Skeletal muscle tissue (tissue), 4 donors: ENCODE results near the gene ARID1B. TPM values are rescaled to one million over a fixed set of nuclear protein-coding genes. Genes with fewer than 3 reads are reported as not detected.

ENCODE experiments used
- H3K27ac ChIP-seq: one replicate; pipeline ENCODE4 v1.7.0; 2013; ENCODE audit warnings: mild to moderate bottlenecking, low read depth, low read length, inconsistent platforms
- H3K27me3 ChIP-seq, 3 donors: one replicate each; pipeline ENCODE4 v1.7.0; 2013; ENCODE audit warnings: low read length in 3 of 3; ENCODE audit not compliant: control insufficient read depth in 3 of 3, insufficient read depth in 3 of 3
- H3K36me3 ChIP-seq, 3 donors: one replicate each; pipeline ENCODE4 v1.7.0; 2013; ENCODE audit warnings: low read length in 3 of 3; ENCODE audit not compliant: control insufficient read depth in 3 of 3, insufficient read depth in 3 of 3
- H3K4me1 ChIP-seq, 3 donors: one replicate each; pipeline ENCODE4 v1.7.0; 2013; ENCODE audit warnings: low read length in 3 of 3, mild to moderate bottlenecking in 3 of 3; ENCODE audit not compliant: control insufficient read depth in 3 of 3, insufficient read depth in 3 of 3
- H3K4me3 ChIP-seq, 3 donors: one replicate each; pipeline ENCODE4 v1.7.0; 2013; ENCODE audit warnings: low read length in 3 of 3
- H3K9ac ChIP-seq, 3 donors: one replicate each; pipeline ENCODE4 v1.7.0; 2013; ENCODE audit warnings: low read length in 3 of 3, mild to moderate bottlenecking in 3 of 3, moderate library complexity in 2 of 3, low read depth in 1 of 3
- H3K9me3 ChIP-seq, 3 donors: one replicate each; pipeline ENCODE4 v1.7.0; 2013; ENCODE audit warnings: low read length in 3 of 3; ENCODE audit not compliant: control insufficient read depth in 3 of 3
- total RNA-seq: library from RNA; depleted of rRNA; stranded (reverse); fragments of >200 nt; gene quantifications from one replicate; pipeline ENCODE4 v1.2.3, GENCODE V29; 2014
- donor health status: Osteomylitis.

The ARID1B gene
- total RNA-seq, 1 donor from 2014 or later, result 73.6 TPM

GRCh38 chr6:157013649-157014304 lies 236.6 kb downstream of the ARID1B start:
- peaks cover 2 to 22% (median 18%) of the 10 kb centered on the region in 3 donors for H3K4me1 ChIP-seq
- H3K36me3 ChIP-seq, result no peaks in the 10 kb centered on the region
- H3K9me3 ChIP-seq, result no peaks in the 10 kb centered on the region
- no peak overlapping the region for H3K27ac ChIP-seq
- no peak overlapping the region for H3K9ac ChIP-seq
- H3K27me3 ChIP-seq, result no peaks in the 10 kb centered on the region
- H3K4me3 ChIP-seq, result no peak overlapping the region

GRCh38 chr6:157014871-157015270 lies 237.7 kb downstream of the ARID1B start:
- peaks cover 12 to 33% (median 26%) of the 10 kb centered on the region in 3 donors for H3K4me1 ChIP-seq

GRCh38 chr6:157017022-157017421 lies 239.8 kb downstream of the ARID1B start:
- no peaks in the 10 kb centered on the region for H3K27me3 ChIP-seq
- H3K27ac ChIP-seq, result no peak overlapping the region
- H3K36me3 ChIP-seq, result no peaks in the 10 kb centered on the region
- peaks cover 12 to 33% (median 27%) of the 10 kb centered on the region in 3 donors for H3K4me1 ChIP-seq
- no peak overlapping the region for H3K4me3 ChIP-seq
- H3K9me3 ChIP-seq, result no peaks in the 10 kb centered on the region
- no peak overlapping the region for H3K9ac ChIP-seq

More at GRCh38 chr6:157014871-157015270, 237.7 kb downstream of the ARID1B start:
- Histone ChIP-seq H3K4me3 (no peak overlapping the region), H3K9ac (no peak overlapping the region), H3K27me3 (no peaks in the 10 kb centered on the region), H3K27ac (no peak overlapping the region), H3K36me3 (no peaks in the 10 kb centered on the region), H3K9me3 (no peaks in the 10 kb centered on the region)

- Histone ChIP-seq H3K4me3 (no peak overlapping the region), H3K4me1 (peaks cover 18 to 35% (median 33%) of the 10 kb centered on the region in 3 donors), H3K9me3 (no peaks in the 10 kb centered on the region), H3K27ac (no peak overlapping the region), H3K9ac (no peak overlapping the region), H3K36me3 (no peaks in the 10 kb centered on the region), H3K27me3 (no peaks in the 10 kb centered on the region)
Observed at GRCh38 chr6:157017861-157018260, 240.7 kb downstream of the ARID1B start.

- Histone ChIP-seq H3K27me3 (no peaks in the 10 kb centered on the region), H3K27ac (peak overlapping the region; percentile 99), H3K4me1 (peaks cover 24 to 47% (median 27%) of the 10 kb centered on the region in 3 donors), H3K36me3 (no peaks in the 10 kb centered on the region), H3K9me3 (no peaks in the 10 kb centered on the region), H3K9ac (peak overlapping the region in 1 of 3 donors; percentile 8), H3K4me3 (no peak overlapping the region)
Observed at GRCh38 chr6:157019115-157019641, 242.0 kb downstream of the ARID1B start.

- no peaks in the 10 kb centered on the region for H3K27me3 ChIP-seq
- H3K4me3 ChIP-seq, result no peak overlapping the region
- H3K27ac ChIP-seq, result peak overlapping the region; percentile 99
- H3K9me3 ChIP-seq, result no peaks in the 10 kb centered on the region
- H3K36me3 ChIP-seq, result no peaks in the 10 kb centered on the region
- H3K9ac ChIP-seq, result peak overlapping the region in 2 of 3 donors; percentile 17 to 96
- peaks cover 24 to 46% (median 27%) of the 10 kb centered on the region in 3 donors for H3K4me1 ChIP-seq
Observed at GRCh38 chr6:157019733-157020132, 242.6 kb downstream of the ARID1B start.

GRCh38 chr6:157020398-157020797 lies 243.2 kb downstream of the ARID1B start:
- peak overlapping the region; percentile 95 to 96 (median 96) for H3K9ac ChIP-seq
- peak overlapping the region; percentile 79 to 86 (median 82) for H3K4me3 ChIP-seq
- H3K9me3 ChIP-seq, result no peaks in the 10 kb centered on the region
- H3K4me1 ChIP-seq, result peaks cover 24 to 40% (median 27%) of the 10 kb centered on the region in 3 donors
- no peaks in the 10 kb centered on the region for H3K36me3 ChIP-seq
- peak overlapping the region; percentile 99 for H3K27ac ChIP-seq
- no peaks in the 10 kb centered on the region for H3K27me3 ChIP-seq

- H3K9ac ChIP-seq, result peak overlapping the region; percentile 95 to 96 (median 96)
- peak overlapping the region; percentile 99 for H3K27ac ChIP-seq
- peak overlapping the region; percentile 79 to 86 (median 82) for H3K4me3 ChIP-seq
- H3K27me3 ChIP-seq, result no peaks in the 10 kb centered on the region
- no peaks in the 10 kb centered on the region for H3K9me3 ChIP-seq
- H3K36me3 ChIP-seq, result no peaks in the 10 kb centered on the region
- peaks cover 24 to 37% (median 25%) of the 10 kb centered on the region in 3 donors for H3K4me1 ChIP-seq
Observed at GRCh38 chr6:157020881-157021343, 243.7 kb downstream of the ARID1B start.

GRCh38 chr6:157021344-157021992 lies 244.3 kb downstream of the ARID1B start:
- H3K4me1 ChIP-seq, result peaks cover 24 to 36% (median 25%) of the 10 kb centered on the region in 3 donors
- H3K36me3 ChIP-seq, result no peaks in the 10 kb centered on the region
- peak overlapping the region; percentile 99 for H3K27ac ChIP-seq
- H3K4me3 ChIP-seq, result peak overlapping the region; percentile 79 to 86 (median 82)
- H3K27me3 ChIP-seq, result no peaks in the 10 kb centered on the region
- H3K9me3 ChIP-seq, result no peaks in the 10 kb centered on the region
- peak overlapping the region; percentile 95 to 96 (median 96) for H3K9ac ChIP-seq
